K562 (cell line): Measurements from ENCODE around the gene BIRC5. TPM values are rescaled to one million over a fixed set of nuclear protein-coding genes. Genes with fewer than 3 reads are reported as not detected.
A peak's percentile ranks its signal among the peaks of the same experiment; 100 is the strongest.

ENCODE experiments used
- CXXC5 ChIP-seq: fragments of 250-450 bp; sonication (Bioruptor Pico); IDR thresholded peaks from 2 replicates; pipeline ENCODE4 v1.8.0; 2022; ENCODE audit warnings: inconsistent platforms, mild to moderate bottlenecking, moderate library complexity
- DPF2 ChIP-seq: fragments of 450-650 bp; IDR thresholded peaks from 2 replicates; pipeline ENCODE4 v1.6.1; 2016
- GTF2E2 ChIP-seq: fragments of 200-800 bp; sonication (Bioruptor generic); IDR thresholded peaks from 2 replicates; pipeline ENCODE4 v1.6.1; 2016; ENCODE audit warnings: missing genetic modification characterization, missing compliant biosample characterization
- IRF9 ChIP-seq: fragments of 450-650 bp; IDR thresholded peaks from 2 replicates; pipeline ENCODE4 v1.6.1; 2016; ENCODE audit warnings: missing biosample characterization, missing genetic modification characterization
- PHF20 ChIP-seq: fragments of 450-650 bp; IDR thresholded peaks from 2 replicates; pipeline ENCODE4 v1.6.1; 2018; ENCODE audit not compliant: partially characterized antibody
- RCOR1 ChIP-seq, 2 experiments: IDR thresholded peaks; 2 replicates each; pipeline ENCODE4 v1.6.1; 2012; ENCODE audit warnings: low read depth in 2 of 2, low read length in 2 of 2, borderline replicate concordance in 1 of 2, improper control_type of control experiment in 1 of 2
- RNF219 ChIP-seq: fragments of 250-450 bp; sonication (Bioruptor Pico); IDR thresholded peaks from 2 replicates; pipeline ENCODE4 v1.5.0; 2022; ENCODE audit warnings: mild to moderate bottlenecking
- TAF7 ChIP-seq: fragments of 450-650 bp; IDR thresholded peaks from 2 replicates; pipeline ENCODE4 v1.6.1; 2016; ENCODE audit warnings: missing genetic modification characterization, missing compliant biosample characterization
- ZEB2 ChIP-seq: fragments of 450-650 bp; IDR thresholded peaks from 2 replicates; pipeline ENCODE4 v1.6.1; 2016
- ZNF197 ChIP-seq: fragments of 200-800 bp; sonication (Bioruptor generic); IDR thresholded peaks from 2 replicates; pipeline ENCODE4 v1.6.1; 2016; ENCODE audit warnings: low read depth, missing genetic modification characterization, missing compliant biosample characterization
- ZNF592 ChIP-seq: fragments of 450-650 bp; IDR thresholded peaks from 2 replicates; pipeline ENCODE4 v1.6.1; 2017; ENCODE audit warnings: antibody characterized with exemption, mild to moderate bottlenecking
- polyA plus RNA-seq, 8 experiments: library from polyadenylated mRNA; depleted of rRNA in 4 of 8; stranded (reverse) in 5 of 8; unstranded in 3 of 8; fragments of >200 nt; fragmentation: Nextera tagmentation in 2 of 8; fragmentation: Illumina TruSeq in 1 of 8; extraction: Ambion mirVana in 2 of 8; extraction: Trizol in 1 of 8; gene quantifications; 2 replicates each; pipeline versions ENCODE4 v1.2.1 to v1.2.3, GENCODE V29; 2011 to 2014; ENCODE audit warnings: inconsistent platforms in 1 of 8, missing spikeins in 1 of 8
- total RNA-seq, 7 experiments: library from RNA; depleted of rRNA in 6 of 7; stranded (reverse); fragments of >200 nt in 6 of 7; fragmentation: Illumina TruSeq in 2 of 7; extraction: Trizol in 2 of 7; gene quantifications; 2 replicates each; pipeline versions ENCODE4 v1.2.1 to v1.2.3, GENCODE V29; 2011 to 2021; ENCODE audit warnings: low replicate concordance in 1 of 7
- TF ChIP-seq, protein P1 (sequence below), 3 experiments: fragments of 200-800 bp in 1 of 3; fragments of 250-450 bp in 1 of 3; fragments of 450-650 bp in 1 of 3; sonication (Bioruptor Pico) in 1 of 3; sonication (Bioruptor generic) in 1 of 3; formaldehyde crosslinking in 1 of 3; IDR thresholded peaks; 2 replicates each; pipeline versions ENCODE4 v1.6.1 to v1.8.0; 2016 to 2022; ENCODE audit warnings: mild to moderate bottlenecking in 2 of 3, missing genetic modification characterization in 2 of 3, missing compliant biosample characterization in 1 of 3, moderate library complexity in 1 of 3
- TF ChIP-seq, protein P2 (sequence below): fragments of 250-450 bp; sonication (Bioruptor Pico); IDR thresholded peaks from 2 replicates; pipeline ENCODE4 v1.9.0; 2021; ENCODE audit warnings: mild to moderate bottlenecking

Gene BIRC5
- total and polyA plus RNA-seq, 9 of the 15 experiments (the other 6 are each of a cell fraction or from before 2014, with no cell fraction given) = 64.4 to 140 (median 101) TPM

DNA sequence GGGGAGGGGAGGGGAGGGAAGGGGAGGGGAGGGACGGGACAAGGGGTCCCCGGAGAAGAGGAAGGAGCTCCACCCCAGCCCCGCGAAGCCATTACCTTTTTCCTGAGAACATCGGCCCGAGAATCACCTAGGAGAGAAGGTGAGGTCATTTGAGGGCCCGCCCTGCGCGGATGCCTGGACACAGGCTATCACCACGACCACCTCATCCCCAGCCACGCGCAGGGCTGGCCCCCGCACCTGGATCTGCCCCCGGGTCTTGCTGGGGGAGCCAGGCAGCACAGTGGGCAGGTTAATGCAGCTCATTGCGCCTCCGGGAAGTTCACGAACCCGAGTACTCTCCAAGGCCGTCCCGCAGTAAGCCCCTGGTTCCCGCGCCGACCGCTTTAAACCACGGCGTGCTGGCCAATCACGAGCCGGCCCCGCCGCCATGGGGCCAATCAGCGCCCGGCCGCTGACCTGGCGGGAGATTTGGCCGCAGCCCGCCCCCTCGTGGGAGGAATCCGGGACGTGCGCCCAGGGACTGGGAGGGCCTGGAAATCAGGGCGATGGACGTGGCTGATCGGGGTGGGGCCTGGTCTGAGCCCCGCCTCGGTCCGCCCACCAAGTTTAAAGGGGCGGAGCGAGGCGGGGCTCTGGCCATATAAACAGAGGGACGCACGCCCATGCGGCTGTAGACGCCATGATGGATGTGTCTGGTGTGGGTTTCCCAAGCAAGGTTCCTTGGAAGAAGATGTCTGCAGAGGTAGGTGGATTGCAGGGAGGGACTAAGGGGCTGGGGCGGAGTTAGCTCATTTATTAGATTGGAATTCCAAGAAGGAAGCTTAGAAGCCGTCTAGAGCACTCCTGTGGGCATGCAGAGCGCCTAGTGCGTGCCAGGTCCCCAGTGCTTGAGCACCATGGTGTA is 27.1 kb upstream of the BIRC5 start, which contains the start of the genes AFMID and TK1 (continued):
- TF ChIP-seq, protein P1, sequence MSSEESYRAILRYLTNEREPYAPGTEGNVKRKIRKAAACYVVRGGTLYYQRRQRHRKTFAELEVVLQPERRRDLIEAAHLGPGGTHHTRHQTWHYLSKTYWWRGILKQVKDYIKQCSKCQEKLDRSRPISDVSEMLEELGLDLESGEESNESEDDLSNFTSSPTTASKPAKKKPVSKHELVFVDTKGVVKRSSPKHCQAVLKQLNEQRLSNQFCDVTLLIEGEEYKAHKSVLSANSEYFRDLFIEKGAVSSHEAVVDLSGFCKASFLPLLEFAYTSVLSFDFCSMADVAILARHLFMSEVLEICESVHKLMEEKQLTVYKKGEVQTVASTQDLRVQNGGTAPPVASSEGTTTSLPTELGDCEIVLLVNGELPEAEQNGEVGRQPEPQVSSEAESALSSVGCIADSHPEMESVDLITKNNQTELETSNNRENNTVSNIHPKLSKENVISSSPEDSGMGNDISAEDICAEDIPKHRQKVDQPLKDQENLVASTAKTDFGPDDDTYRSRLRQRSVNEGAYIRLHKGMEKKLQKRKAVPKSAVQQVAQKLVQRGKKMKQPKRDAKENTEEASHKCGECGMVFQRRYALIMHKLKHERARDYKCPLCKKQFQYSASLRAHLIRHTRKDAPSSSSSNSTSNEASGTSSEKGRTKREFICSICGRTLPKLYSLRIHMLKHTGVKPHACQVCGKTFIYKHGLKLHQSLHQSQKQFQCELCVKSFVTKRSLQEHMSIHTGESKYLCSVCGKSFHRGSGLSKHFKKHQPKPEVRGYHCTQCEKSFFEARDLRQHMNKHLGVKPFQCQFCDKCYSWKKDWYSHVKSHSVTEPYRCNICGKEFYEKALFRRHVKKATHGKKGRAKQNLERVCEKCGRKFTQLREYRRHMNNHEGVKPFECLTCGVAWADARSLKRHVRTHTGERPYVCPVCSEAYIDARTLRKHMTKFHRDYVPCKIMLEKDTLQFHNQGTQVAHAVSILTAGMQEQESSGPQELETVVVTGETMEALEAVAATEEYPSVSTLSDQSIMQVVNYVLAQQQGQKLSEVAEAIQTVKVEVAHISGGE (CRISPR knock-in tag; IDR thresholded peaks at IDR 0.05) = peak in 1 of 3 experiments; percentile 25; a peak in 1 of 6 replicates
- TF ChIP-seq CXXC5 (CRISPR knock-in tag) (peak; percentile 96), ZNF592 (0 out of 2 replicates have a peak, but pooled peaks have one; percentile 45), PHF20 (peak; percentile 37), DPF2 (no peak), RNF219 (CRISPR knock-in tag) (no peak), ZNF197 (no peak), TAF7 (tag) (peak; percentile 49; the same call in 1 of the 2 replicates), RCOR1 (IDR thresholded peaks at IDR 0.05; ENCODE audit: borderline replicate concordance in 1 of 2, low read depth in 2 of 2, low read length in 2 of 2) (peak; percentile 87 to 91), GTF2E2 (tag) (no peak), ZEB2 (0 out of 2 replicates have a peak, but pooled peaks have one; percentile 24), IRF9 (tag) (no peak)
- TF ChIP-seq, protein P2, sequence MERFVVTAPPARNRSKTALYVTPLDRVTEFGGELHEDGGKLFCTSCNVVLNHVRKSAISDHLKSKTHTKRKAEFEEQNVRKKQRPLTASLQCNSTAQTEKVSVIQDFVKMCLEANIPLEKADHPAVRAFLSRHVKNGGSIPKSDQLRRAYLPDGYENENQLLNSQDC (CRISPR knock-in tag) = no peak
